ENCODE results near the gene ACSL5. TPM values are rescaled to one million over a fixed set of nuclear protein-coding genes. Genes with fewer than 3 reads are reported as not detected.

The ACSL5 gene
- polyA plus RNA-seq, 1 of the 3 experiments (the other 2 are of a cell fraction), result 0.08 TPM

GRCh38 chr10:112365451-112365850 is 8.5 kb upstream of the ACSL5 start:
- Histone ChIP-seq H4K20me1 (ENCODE audit: insufficient read depth) (no peaks in the 10 kb centered on the region), H3K27ac (ENCODE audit: low read depth in 2 of 2, low read length in 1 of 2) (no peak overlapping the region), H3K4me3 (ENCODE audit: low read depth in 2 of 2, low read length in 1 of 2) (no peak overlapping the region), H3K27me3 (ENCODE audit: insufficient read depth) (no peaks in the 10 kb centered on the region), H3K9me2 (no peaks in the 10 kb centered on the region), H3K36me3 (replicated peaks in 1 of 2; ENCODE audit: control insufficient read depth in 1 of 2, insufficient read depth in 2 of 2, low read length in 1 of 2) (no peaks in the 10 kb centered on the region), H3K9me3 (no peaks in the 10 kb centered on the region), H3K4me1 (ENCODE audit: control insufficient read depth in 1 of 2, insufficient read depth in 2 of 2, low read depth in 1 of 2, low read length in 1 of 2) (no peaks in the 10 kb centered on the region; a peak in 2 of 4 replicates), H3F3A (replicated peaks; ENCODE audit: insufficient read depth) (no peaks in the 10 kb centered on the region), H3K9ac (no peak overlapping the region), H3K79me2 (ENCODE audit: insufficient read depth) (no peaks in the 10 kb centered on the region), H3K4me2 (no peak overlapping the region), H2AFZ (ENCODE audit: low read depth) (no peak overlapping the region)
- WGBS (ENCODE audit: low lambda C conversion rate), result 72% methylated on average over 6 of the region's 6 CpGs
- DNase-seq, result no peak
- TF ChIP-seq MEF2A (IDR thresholded peaks at IDR 0.05; ENCODE audit: borderline replicate concordance, low read depth) (no peak), MXI1 (IDR thresholded peaks at IDR 0.05; ENCODE audit: low read depth, low read length) (no peak), IRF3 (IDR thresholded peaks at IDR 0.05; ENCODE audit: low read depth, low read length) (no peak), PBX3 (IDR thresholded peaks at IDR 0.05) (no peak), GABPA (IDR thresholded peaks at IDR 0.05; ENCODE audit: low read depth) (no peak), TCF12 (IDR thresholded peaks at IDR 0.05) (no peak), FOXJ3 (CRISPR knock-in tag; IDR thresholded peaks at IDR 0.05) (no peak), CHD2 (IDR thresholded peaks at IDR 0.05; ENCODE audit: low read length, partially characterized antibody) (no peak), CTCF (IDR thresholded peaks at IDR 0.05) (no peak), SMC3 (IDR thresholded peaks at IDR 0.05; ENCODE audit: low read depth, low read length) (no peak), EZH2phosphoT487 (IDR thresholded peaks at IDR 0.05; ENCODE audit: borderline replicate concordance, low read depth) (no peak), FOXM1 (IDR thresholded peaks at IDR 0.05; ENCODE audit: low read depth) (no peak), USF1 (IDR thresholded peaks at IDR 0.05; ENCODE audit: borderline replicate concordance, low read depth) (no peak)
- ChIA-PET POLR2A (no interaction called here), CTCF (interaction anchor here (1.2 kb wide), 1 partner anchor 36 kb away, joined by 3 read pairs; no protein-coding TSS in a partner anchor)

GRCh38 chr10:112366992-112367391 is 6.9 kb upstream of the ACSL5 start:
- H3K4me1 ChIP-seq (ENCODE audit: control insufficient read depth in 1 of 2, insufficient read depth in 2 of 2, low read depth in 1 of 2, low read length in 1 of 2), result no peaks in the 10 kb centered on the region; a peak in 2 of 4 replicates
- ChIA-PET POLR2A (no interaction called here), CTCF (no interaction called here)
- no peak overlapping the region for H3K4me3 ChIP-seq (ENCODE audit: low read depth in 2 of 2, low read length in 1 of 2)
- no peaks in the 10 kb centered on the region for H3F3A ChIP-seq (replicated peaks; ENCODE audit: insufficient read depth)
- H3K4me2 ChIP-seq, result no peak overlapping the region
- H3K27me3 ChIP-seq (ENCODE audit: insufficient read depth), result no peaks in the 10 kb centered on the region
- WGBS (ENCODE audit: low lambda C conversion rate), result 39% methylated on average over 3 of the region's 3 CpGs
- DNase-seq, result no peak
- no peak overlapping the region for H3K27ac ChIP-seq (ENCODE audit: low read depth in 2 of 2, low read length in 1 of 2)
- H2AFZ ChIP-seq (ENCODE audit: low read depth), result no peak overlapping the region
- H4K20me1 ChIP-seq (ENCODE audit: insufficient read depth), result no peaks in the 10 kb centered on the region
- no peaks in the 10 kb centered on the region for H3K9me2 ChIP-seq
- no peaks in the 10 kb centered on the region for H3K79me2 ChIP-seq (ENCODE audit: insufficient read depth)
- H3K9me3 ChIP-seq, result no peaks in the 10 kb centered on the region
- no peaks in the 10 kb centered on the region for H3K36me3 ChIP-seq (replicated peaks in 1 of 2; ENCODE audit: control insufficient read depth in 1 of 2, insufficient read depth in 2 of 2, low read length in 1 of 2)
- no peak overlapping the region for H3K9ac ChIP-seq
- TF ChIP-seq FOSL2 (IDR thresholded peaks at IDR 0.05; ENCODE audit: borderline replicate concordance, low read depth) (no peak), SMC3 (IDR thresholded peaks at IDR 0.05; ENCODE audit: low read depth, low read length) (no peak), REST (IDR thresholded peaks at IDR 0.05; ENCODE audit: low read depth, low read length) (no peak), CHD2 (IDR thresholded peaks at IDR 0.05; ENCODE audit: low read length, partially characterized antibody) (no peak), CTCF (IDR thresholded peaks at IDR 0.05) (no peak), POLR2AphosphoS5 (IDR thresholded peaks at IDR 0.05; ENCODE audit: low read depth, low read length) (no peak), FOXM1 (IDR thresholded peaks at IDR 0.05; ENCODE audit: low read depth) (no peak)
